Skin epidermis (tissue), 12 donors: ENCODE measurements around the gene DAAM1.

Experiments
- H3K27ac ChIP-seq, 21 experiments: fragments of 200-600 bp; sonication (generic) in 11 of 21; one replicate each; pipeline ENCODE4 v1.5.0; 2020; ENCODE audit warnings: mild to moderate bottlenecking in 3 of 21, inconsistent platforms in 2 of 21, moderate library complexity in 2 of 21
- H3K4me3 ChIP-seq, 7 experiments: fragments of 200-600 bp; sonication (generic) in 2 of 7; one replicate each; pipeline ENCODE4 v1.5.0; 2020; ENCODE audit warnings: inconsistent platforms in 2 of 7, mild to moderate bottlenecking in 2 of 7, moderate library complexity in 1 of 7

Gene DAAM1

DNA sequence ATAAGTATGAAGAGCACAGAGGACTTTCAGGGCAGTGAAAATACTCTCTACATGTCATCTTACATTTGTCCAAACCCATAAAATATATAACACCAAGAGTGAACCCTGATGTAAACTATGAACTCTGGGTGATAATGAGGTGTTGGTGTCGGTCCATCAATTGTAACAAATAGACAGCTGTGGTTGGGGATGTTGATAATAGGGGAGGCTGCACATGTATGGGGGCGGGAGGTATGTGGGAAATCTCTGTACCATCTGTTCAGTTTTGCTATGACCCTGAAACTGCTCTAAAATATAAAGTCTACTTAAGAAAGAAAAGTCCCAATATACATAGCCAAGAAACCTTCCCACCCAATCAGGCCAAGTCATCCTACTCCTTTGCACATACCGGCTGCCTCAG lies 188.2 kb downstream of the DAAM1 start:
- peak overlapping the region in 1 of 21 experiments; percentile 8 for H3K27ac ChIP-seq
- no peak overlapping the region for H3K4me3 ChIP-seq

GRCh38 chr14:59377491-59377890 lies 189.0 kb downstream of the DAAM1 start:
- Histone ChIP-seq H3K27ac (peak overlapping the region in 3 of 21 experiments; percentile 8 to 30 (median 19)), H3K4me3 (no peak overlapping the region)

DNA sequence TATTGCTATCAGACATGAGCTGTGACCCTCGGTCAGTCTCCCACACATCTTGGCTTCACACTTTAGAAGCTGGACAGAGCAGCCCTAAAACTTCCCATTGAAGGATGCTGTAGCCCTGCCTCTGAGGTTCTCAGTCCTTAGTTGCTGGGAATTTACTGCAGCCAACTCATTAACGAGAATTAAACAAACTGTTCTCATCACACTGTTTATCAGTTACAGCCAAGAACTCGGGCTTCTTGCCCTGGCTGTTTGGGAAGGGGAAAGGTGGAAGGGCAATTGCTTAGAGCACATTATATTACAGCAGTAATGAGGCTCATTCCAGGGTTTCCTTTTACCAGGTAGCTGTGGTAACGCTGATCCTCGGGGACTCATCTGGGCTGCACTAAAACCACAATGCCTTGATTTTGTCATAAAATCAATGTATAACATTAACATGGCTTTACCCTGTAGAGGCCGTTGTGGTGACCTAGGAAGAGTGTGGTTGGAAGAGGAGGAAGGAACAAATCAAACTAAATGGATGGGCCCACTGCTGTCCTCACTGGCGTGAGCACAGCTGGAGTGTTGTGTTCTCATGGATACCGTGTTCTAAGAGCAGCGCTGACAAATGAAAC lies 189.6 kb downstream of the DAAM1 start:
- peak overlapping the region in 1 of 21 experiments; percentile 30 for H3K27ac ChIP-seq
- H3K4me3 ChIP-seq: no peak overlapping the region

- Histone ChIP-seq H3K4me3 (no peak overlapping the region), H3K27ac (no peak overlapping the region)
Observed at GRCh38 chr14:59389936-59390335, 201.5 kb downstream of the DAAM1 start.

GRCh38 chr14:59391388-59391787 lies 202.9 kb downstream of the DAAM1 start:
- no peak overlapping the region for H3K27ac ChIP-seq
- H3K4me3 ChIP-seq: no peak overlapping the region

GRCh38 chr14:59394268-59394667 lies 205.8 kb downstream of the DAAM1 start:
- no peak overlapping the region for H3K27ac ChIP-seq
- H3K4me3 ChIP-seq: no peak overlapping the region

- Histone ChIP-seq H3K27ac (no peak overlapping the region), H3K4me3 (no peak overlapping the region)
Observed at GRCh38 chr14:59395672-59396071, 207.2 kb downstream of the DAAM1 start.

DNA sequence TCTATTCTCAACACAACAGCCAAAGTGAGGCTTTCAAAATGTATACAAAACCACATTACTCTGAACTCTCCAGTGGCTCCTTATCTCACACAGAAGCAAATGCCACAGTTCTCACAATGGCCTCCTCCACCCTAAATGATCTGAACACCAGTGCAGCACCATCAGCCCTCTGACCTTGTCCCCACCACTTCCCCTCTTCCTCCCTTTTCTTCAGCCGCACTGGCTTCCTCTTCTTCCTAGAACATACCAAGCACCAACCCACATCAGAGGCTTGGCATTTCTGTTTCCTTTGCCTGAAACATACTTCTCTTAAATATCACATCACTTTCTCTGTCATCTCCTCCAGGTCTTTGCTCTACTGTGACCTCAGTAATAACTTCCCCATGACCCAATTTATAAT lies 210.4 kb downstream of the DAAM1 start:
- Histone ChIP-seq H3K27ac (no peak overlapping the region), H3K4me3 (no peak overlapping the region)

GRCh38 chr14:59406454-59407245 lies 218.2 kb downstream of the DAAM1 start:
- Histone ChIP-seq H3K27ac (peak overlapping the region in 12 of 21 experiments; percentile 8 to 83 (median 29)), H3K4me3 (no peak overlapping the region)

DNA sequence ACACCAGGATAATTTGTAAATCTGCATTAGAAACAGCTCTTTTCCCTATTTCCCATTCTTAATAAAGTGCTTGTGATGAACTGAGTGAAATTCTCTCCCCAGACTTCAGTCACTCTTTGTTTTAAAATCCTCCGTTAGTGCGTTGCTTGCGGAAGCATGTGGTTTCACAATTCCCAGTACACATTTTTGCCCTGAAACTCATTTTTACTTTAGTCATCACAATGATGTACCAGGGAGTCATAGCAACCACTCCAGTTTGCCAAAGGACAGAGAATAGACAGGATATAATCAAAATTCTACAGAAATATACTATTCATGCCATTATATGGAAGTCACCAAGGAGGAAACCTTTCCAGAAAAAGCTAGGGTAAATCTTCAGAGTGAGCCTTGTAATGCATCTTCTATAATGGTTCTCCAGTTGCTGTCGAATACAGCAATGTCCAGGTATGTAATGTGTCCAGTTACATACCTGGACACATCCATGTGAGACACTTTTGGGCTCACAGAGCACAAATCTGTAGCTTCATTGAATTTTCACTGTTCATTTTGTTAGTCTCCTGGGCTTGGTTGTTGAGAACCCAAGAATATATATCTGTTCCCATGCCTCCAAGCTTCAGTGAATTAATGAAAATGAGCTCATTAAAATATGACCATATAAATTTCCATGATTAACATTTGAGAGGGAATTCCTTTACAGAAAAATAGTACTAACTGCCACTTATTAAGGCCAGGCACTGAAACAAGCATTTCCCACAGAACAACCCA lies 219.0 kb downstream of the DAAM1 start:
- Histone ChIP-seq H3K27ac (peak overlapping the region in 11 of 21 experiments; percentile 8 to 83 (median 32)), H3K4me3 (no peak overlapping the region)

DNA sequence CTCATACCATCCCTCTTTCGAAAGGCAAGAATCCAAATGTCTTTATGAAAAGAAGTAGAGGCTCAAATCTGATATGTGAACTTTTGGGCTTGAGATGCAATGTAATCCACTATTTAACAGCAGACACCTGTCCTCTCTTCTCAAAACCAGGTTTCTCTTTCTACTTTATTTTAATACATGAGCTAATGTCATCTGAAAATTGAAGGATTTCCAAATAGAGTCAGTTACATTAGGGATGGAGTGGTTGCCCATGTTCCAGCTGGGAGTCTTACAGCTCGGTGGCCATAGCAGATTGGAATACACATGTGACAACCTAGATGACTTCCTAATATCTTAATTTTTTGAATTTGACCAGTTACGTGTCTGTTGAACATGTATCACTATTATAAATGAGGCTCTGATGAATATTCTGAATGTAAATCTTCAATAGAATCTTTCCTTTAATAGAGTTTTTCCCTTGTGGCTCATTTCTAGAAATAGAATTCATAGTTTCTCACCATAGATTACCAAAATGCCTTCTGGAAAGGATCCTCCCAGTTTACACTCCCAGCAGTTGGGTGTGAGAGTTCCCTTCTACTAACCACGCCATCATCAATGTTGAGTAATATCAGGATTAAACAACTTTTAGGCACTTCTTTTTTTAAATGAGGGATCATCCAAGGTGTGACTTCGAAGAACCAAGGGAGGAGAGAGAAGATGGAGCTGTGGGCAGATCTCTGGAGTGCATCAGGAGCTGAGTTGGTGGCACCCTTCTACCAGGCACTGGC lies 227.6 kb downstream of the DAAM1 start:
- Histone ChIP-seq H3K27ac (peak overlapping the region in 1 of 21 experiments; percentile 21), H3K4me3 (no peak overlapping the region)

DNA sequence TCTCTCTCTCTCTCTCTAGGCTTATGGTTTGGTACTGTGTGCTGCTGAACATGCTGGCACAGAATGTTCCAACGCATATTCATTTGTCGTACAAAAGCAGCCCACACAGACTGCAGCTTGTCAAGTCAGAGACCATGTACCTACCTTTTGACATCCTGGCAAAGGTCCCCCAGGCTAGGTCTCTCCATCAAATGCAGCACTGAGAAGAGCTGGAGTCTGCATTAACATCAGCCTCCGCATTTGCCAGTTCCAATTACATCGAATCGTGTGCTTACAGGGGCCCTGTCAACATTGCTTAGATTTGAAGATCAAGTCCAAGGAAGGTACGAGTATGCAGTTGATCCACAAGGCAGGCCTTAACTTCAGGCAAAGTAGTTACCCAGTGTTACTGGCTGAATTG lies 228.8 kb downstream of the DAAM1 start:
- Histone ChIP-seq H3K27ac (no peak overlapping the region), H3K4me3 (no peak overlapping the region)

GRCh38 chr14:59419303-59419702 lies 230.8 kb downstream of the DAAM1 start:
- H3K4me3 ChIP-seq: no peak overlapping the region
- peak overlapping the region in 2 of 21 experiments; percentile 17 to 33 for H3K27ac ChIP-seq
